Gastrocnemius medialis (tissue), 4 donors: Measurements from ENCODE around the gene CBR4. TPM values are rescaled to one million over a fixed set of nuclear protein-coding genes. Genes with fewer than 3 reads are reported as not detected.
A peak's percentile ranks its signal among the peaks of the same experiment; 100 is the strongest.

Source experiments
- ATAC-seq, 2 donors: fragments of 150-250 bp; one replicate each; pipeline ENCODE4 v1.9.1; 2016
- DNase-seq, 2 donors: peaks; one replicate each; pipeline ENCODE4 v3.0.0-alpha.2; 2019
- H3K27ac ChIP-seq, 4 donors: fragments of 200-600 bp; sonication (generic); 1 replicate in 1 of 4; 2 replicates in 3 of 4; pipeline ENCODE4 v1.5.1; 2016 to 2018; ENCODE audit warnings: mild to moderate bottlenecking in 2 of 4, moderate library complexity in 1 of 4
- H3K27me3 ChIP-seq, 3 donors: fragments of 200-600 bp; sonication (generic) in 2 of 3; 1 replicate in 1 of 3; 2 replicates in 2 of 3; pipeline versions ENCODE4 v1.5.1 to v1.6.0; 2016 to 2019; ENCODE audit warnings: mild to moderate bottlenecking in 1 of 3, moderate library complexity in 1 of 3
- H3K36me3 ChIP-seq, 2 donors: fragments of 200-600 bp; sonication (generic) in 1 of 2; one replicate each; pipeline ENCODE4 v1.5.1; 2017 to 2018
- H3K4me1 ChIP-seq, 2 donors: fragments of 200-600 bp; sonication (generic) in 1 of 2; one replicate each; pipeline ENCODE4 v1.5.1; 2016 to 2017; ENCODE audit warnings: mild to moderate bottlenecking in 2 of 2
- H3K4me3 ChIP-seq, 4 donors: fragments of 200-600 bp; sonication (generic) in 3 of 4; 1 replicate in 1 of 4; 2 replicates in 3 of 4; pipeline ENCODE4 v1.5.1; 2016 to 2019; ENCODE audit warnings: mild to moderate bottlenecking in 2 of 4
- H3K9me3 ChIP-seq, 3 donors: fragments of 200-600 bp; sonication (generic) in 2 of 3; 1 replicate in 1 of 3; 2 replicates in 2 of 3; pipeline ENCODE4 v1.5.1; 2016 to 2019
- POLR2A ChIP-seq, 2 donors: fragments of 450-650 bp; IDR thresholded peaks; one replicate each; pipeline ENCODE4 v1.6.1; 2017; ENCODE audit warnings: antibody characterized with exemption in 2 of 2, mild to moderate bottlenecking in 2 of 2, moderate library complexity in 2 of 2
- in situ Hi-C, 4 donors: fragments of 200-750 bp; cut with MboI; loops; one replicate each; pipeline versions ENCODE4 v1.15.0 to v1.8.0; 2017; ENCODE audit warnings: low sequenced_read_pairs in 4 of 4
- intact Hi-C: fragments of 100-400 bp; cut with DNase I; formaldehyde crosslinking; loops from one replicate; pipeline ENCODE4 v1.15.1; 2023; ENCODE audit warnings: low total_unique reads
- total RNA-seq, 4 donors: library from RNA; depleted of rRNA; stranded (reverse); fragments of >200 nt; gene quantifications; one replicate each; pipeline versions ENCODE4 v1.1.0 to v1.2.3, GENCODE V29; 2016
- TF ChIP-seq, protein P1 (sequence below), 5 experiments: fragments of 450-650 bp in 3 of 5; fragments of 200-600 bp in 2 of 5; sonication (generic) in 2 of 5; IDR thresholded peaks in 4 of 5; conservative IDR thresholded peaks in 1 of 5; 1 replicate in 4 of 5; 2 replicates in 1 of 5; pipeline ENCODE4 v1.5.1; 2016 to 2019; ENCODE audit warnings: antibody characterized with exemption in 5 of 5, mild to moderate bottlenecking in 3 of 5, moderate library complexity in 3 of 5

The CBR4 gene
- total RNA-seq, 4 donors from 2014 or later = 11.5 to 21.0 (median 17.5) TPM

GRCh38 chr4:169013396-169013795 is 3.3 kb upstream of the CBR4 start:
- DNase-seq (no peak), ATAC-seq (no peak)
- Histone ChIP-seq H3K9me3 (no peaks in the 10 kb centered on the region), H3K36me3 (no peaks in the 10 kb centered on the region), H3K4me1 (peaks cover 10 to 12% of the 10 kb centered on the region in 2 donors), H3K27me3 (no peaks in the 10 kb centered on the region), H3K27ac (no peak overlapping the region), H3K4me3 (no peak overlapping the region)
- TF ChIP-seq, protein P1, sequence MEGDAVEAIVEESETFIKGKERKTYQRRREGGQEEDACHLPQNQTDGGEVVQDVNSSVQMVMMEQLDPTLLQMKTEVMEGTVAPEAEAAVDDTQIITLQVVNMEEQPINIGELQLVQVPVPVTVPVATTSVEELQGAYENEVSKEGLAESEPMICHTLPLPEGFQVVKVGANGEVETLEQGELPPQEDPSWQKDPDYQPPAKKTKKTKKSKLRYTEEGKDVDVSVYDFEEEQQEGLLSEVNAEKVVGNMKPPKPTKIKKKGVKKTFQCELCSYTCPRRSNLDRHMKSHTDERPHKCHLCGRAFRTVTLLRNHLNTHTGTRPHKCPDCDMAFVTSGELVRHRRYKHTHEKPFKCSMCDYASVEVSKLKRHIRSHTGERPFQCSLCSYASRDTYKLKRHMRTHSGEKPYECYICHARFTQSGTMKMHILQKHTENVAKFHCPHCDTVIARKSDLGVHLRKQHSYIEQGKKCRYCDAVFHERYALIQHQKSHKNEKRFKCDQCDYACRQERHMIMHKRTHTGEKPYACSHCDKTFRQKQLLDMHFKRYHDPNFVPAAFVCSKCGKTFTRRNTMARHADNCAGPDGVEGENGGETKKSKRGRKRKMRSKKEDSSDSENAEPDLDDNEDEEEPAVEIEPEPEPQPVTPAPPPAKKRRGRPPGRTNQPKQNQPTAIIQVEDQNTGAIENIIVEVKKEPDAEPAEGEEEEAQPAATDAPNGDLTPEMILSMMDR (IDR thresholded peaks at IDR 0.05 in 4 of 5, conservative IDR thresholded peaks at IDR 0.05 in 1 of 5) = no peak
- TF ChIP-seq POLR2A (IDR thresholded peaks at IDR 0.05) = no peak
- intact Hi-C loops = loop anchor here (5.0 to 10.0 kb wide), 3 partner anchors 299 to 529 kb away; partner anchors contain the start of gene DDX60L
- in situ Hi-C loops = loop anchor here (10.0 to 25.0 kb wide), 4 partner anchors 249 to 474 kb away; partner anchors contain the start of gene SH3RF1 (in 1 of the 4)

GRCh38 chr4:169012049-169012448 is 2.0 kb upstream of the CBR4 start:
- intact Hi-C loops = loop anchor here (5.0 to 10.0 kb wide), 3 partner anchors 300 to 527 kb away; partner anchors contain the start of gene DDX60L

DNA sequence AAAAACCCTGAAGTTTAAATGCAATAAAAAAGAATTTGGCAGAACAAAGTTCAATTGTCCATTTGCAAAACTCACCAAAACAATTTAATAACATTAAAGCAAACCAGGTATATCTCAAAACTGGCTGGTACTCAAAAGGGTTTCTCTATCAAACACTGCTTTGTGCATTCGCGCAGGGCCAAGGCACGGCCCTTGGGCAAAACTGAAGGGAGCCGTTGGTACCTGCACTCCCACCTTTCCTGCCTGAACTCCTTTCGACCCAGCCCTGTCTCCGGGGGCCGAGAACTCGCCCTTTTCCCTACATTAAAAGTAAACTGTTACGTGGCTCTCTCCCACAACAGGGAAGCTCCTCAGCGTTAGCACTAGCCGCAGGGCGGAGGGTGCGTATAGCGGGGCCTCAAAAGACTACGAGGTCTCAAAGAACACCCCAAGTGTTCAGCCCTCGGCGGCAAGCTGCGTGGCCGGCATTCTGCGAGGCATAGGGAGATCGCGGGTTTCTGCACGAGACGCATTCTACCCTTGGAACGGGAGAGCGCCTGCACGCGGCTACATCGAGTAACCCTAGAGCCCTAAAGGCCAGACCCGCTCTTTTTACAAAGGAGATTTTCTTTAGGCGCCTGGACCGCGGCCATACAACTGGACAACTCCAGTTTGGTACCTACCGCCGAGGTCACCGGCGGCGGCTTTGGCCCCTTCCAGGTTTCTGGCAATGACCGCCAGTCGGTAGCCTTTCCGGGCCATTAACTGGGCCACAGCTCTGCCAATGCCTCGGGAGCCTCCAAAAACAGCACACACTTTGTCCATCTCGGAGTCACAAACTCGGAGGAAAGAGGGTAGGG is 550 bp downstream of the CBR4 start:
- ATAC-seq = peak; percentile 74 to 81
- Histone ChIP-seq H3K9me3 (no peaks in the 10 kb centered on the region), H3K27me3 (no peaks in the 10 kb centered on the region), H3K4me3 (peak overlapping the region; percentile 79 to 89 (median 86)), H3K4me1 (peaks cover 28 to 30% of the 10 kb centered on the region in 2 donors), H3K27ac (peak overlapping the region; percentile 94 to 98 (median 97)), H3K36me3 (peaks cover 0 to 17% of the 10 kb centered on the region in 2 donors)
- intact Hi-C loops (loop anchor here (2.0 to 10.0 kb wide), 7 partner anchors 87 to 1018 kb away; partner anchors contain the start of genes DDX60L, MFAP3L and SH3RF1), in situ Hi-C loops (loop anchor here (10.0 to 25.0 kb wide), 5 partner anchors 253 to 478 kb away; partner anchors contain the start of gene SH3RF1 (in 1 of the 4))
- peak; percentile 63 to 74 for DNase-seq
- TF ChIP-seq, protein P1 (IDR thresholded peaks at IDR 0.05 in 4 of 5, conservative IDR thresholded peaks at IDR 0.05 in 1 of 5) = peak in 2 of 5 experiments; percentile 28 to 38
- no peak for TF ChIP-seq POLR2A (IDR thresholded peaks at IDR 0.05)

More at GRCh38 chr4:169012049-169012448, 2.0 kb upstream of the CBR4 start:
- DNase-seq = no peak
- Histone ChIP-seq H3K9me3 (no peaks in the 10 kb centered on the region), H3K4me3 (no peak overlapping the region), H3K27me3 (no peaks in the 10 kb centered on the region), H3K27ac (no peak overlapping the region), H3K36me3 (no peaks in the 10 kb centered on the region), H3K4me1 (peaks cover 24% of the 10 kb centered on the region in 2 donors)
- no peak for ATAC-seq
- in situ Hi-C loops = loop anchor here (10.0 to 25.0 kb wide), 4 partner anchors 250 to 475 kb away; partner anchors contain the start of gene SH3RF1 (in 1 of the 4)
- TF ChIP-seq, protein P1 (IDR thresholded peaks at IDR 0.05 in 4 of 5, conservative IDR thresholded peaks at IDR 0.05 in 1 of 5) = no peak
- no peak for TF ChIP-seq POLR2A (IDR thresholded peaks at IDR 0.05)

- TF ChIP-seq, protein P1 (IDR thresholded peaks at IDR 0.05 in 4 of 5, conservative IDR thresholded peaks at IDR 0.05 in 1 of 5) = peak in 3 of 5 experiments; percentile 11 to 37 (median 30)
- TF ChIP-seq POLR2A (IDR thresholded peaks at IDR 0.05) = no peak
- Histone ChIP-seq H3K4me3 (no peak overlapping the region), H3K4me1 (peaks cover 28 to 31% of the 10 kb centered on the region in 2 donors), H3K27ac (no peak overlapping the region), H3K9me3 (no peaks in the 10 kb centered on the region), H3K27me3 (no peaks in the 10 kb centered on the region), H3K36me3 (peaks cover 0 to 23% of the 10 kb centered on the region in 2 donors)
- no peak for DNase-seq
- intact Hi-C loops = loop anchor here (5.0 to 10.0 kb wide), 3 partner anchors 83 to 1022 kb away; partner anchors contain the start of gene MFAP3L
- no peak for ATAC-seq
- in situ Hi-C loops = loop anchor here in 3 of 4 donors (10.0 to 25.0 kb wide), 4 partner anchors 257 to 482 kb away; partner anchors contain the start of gene SH3RF1 (in 1 of the 3)
These were observed 4.5 kb downstream of the CBR4 start for GRCh38 chr4:169005453-169006099.
